ENCODE data around the gene MEN1. TPM values are rescaled to one million over a fixed set of nuclear protein-coding genes. Genes with fewer than 3 reads are reported as not detected.

The MEN1 gene
- total and polyA plus RNA-seq, 10 donors, result 17.8 to 33.6 (median 27.2) TPM

Other genes with a start within 250 kb of the MEN1 start
- not detected for gene SLC22A12, start 219.3 kb downstream of the MEN1 start, total RNA-seq
- gene SLC22A12, start 219.3 kb downstream of the MEN1 start, polyA plus RNA-seq, result not detected
- gene NRXN2, start 87.4 kb downstream of the MEN1 start, total RNA-seq, result 10 to 100 TPM in 1 of 7 donors, 1 to 10 TPM in 6; 2.2 to 12.9 (median 3.3) TPM
- gene NRXN2, start 87.4 kb downstream of the MEN1 start, polyA plus RNA-seq, result 1 to 10 TPM in 1 of 3 donors, under 1 TPM in 2; 0.59 to 1.4 (median 0.61) TPM
- 100 to 1,000 TPM; 148 to 242 (median 206) TPM for gene RASGRP2, start 66.4 kb downstream of the MEN1 start, total RNA-seq
- 100 to 1,000 TPM; 216 to 283 (median 252) TPM for gene RASGRP2, start 66.4 kb downstream of the MEN1 start, polyA plus RNA-seq
- gene PYGM, start 50.6 kb downstream of the MEN1 start, total RNA-seq, result 1 to 10 TPM; 2.7 to 7.2 (median 5.1) TPM
- gene PYGM, start 50.6 kb downstream of the MEN1 start, polyA plus RNA-seq, result 1 to 10 TPM; 1.7 to 2.4 (median 2.1) TPM
- 100 to 1,000 TPM; 359 to 585 (median 458) TPM for gene SF1, start 32.0 kb downstream of the MEN1 start, total RNA-seq
- 100 to 1,000 TPM in 2 of 3 donors, 10 to 100 TPM in 1; 54.2 to 140 (median 121) TPM for gene SF1, start 32.0 kb downstream of the MEN1 start, polyA plus RNA-seq
- 100 to 1,000 TPM in 1 of 7 donors, 10 to 100 TPM in 6; 41.5 to 106 (median 57.4) TPM for gene MAP4K2, start 7.3 kb downstream of the MEN1 start, total RNA-seq
- gene MAP4K2, start 7.3 kb downstream of the MEN1 start, polyA plus RNA-seq, result 10 to 100 TPM; 40.8 to 70.8 (median 63.8) TPM
- gene CDC42BPG, start 34.1 kb upstream of the MEN1 start, total RNA-seq, result 1 to 10 TPM; 1.9 to 4.6 (median 2.6) TPM
- gene CDC42BPG, start 34.1 kb upstream of the MEN1 start, polyA plus RNA-seq, result 1 to 10 TPM in 2 of 3 donors, under 1 TPM in 1; 0.74 to 2.0 (median 1.0) TPM
- gene EHD1, start 68.1 kb upstream of the MEN1 start, total RNA-seq, result 100 to 1,000 TPM; 117 to 337 (median 201) TPM
- 10 to 100 TPM; 51.9 to 93.9 (median 53.7) TPM for gene EHD1, start 68.1 kb upstream of the MEN1 start, polyA plus RNA-seq
- 10 to 100 TPM; 32.7 to 57.3 (median 40.3) TPM for gene ATG2A, start 106.7 kb upstream of the MEN1 start, total RNA-seq
- gene ATG2A, start 106.7 kb upstream of the MEN1 start, polyA plus RNA-seq, result 10 to 100 TPM; 14.3 to 30.3 (median 28.8) TPM
- gene PPP2R5B, start 114.1 kb upstream of the MEN1 start, total RNA-seq, result 10 to 100 TPM; 21.9 to 45.1 (median 30.4) TPM
- 10 to 100 TPM; 10.8 to 25.4 (median 15.2) TPM for gene PPP2R5B, start 114.1 kb upstream of the MEN1 start, polyA plus RNA-seq
- not detected for gene GPHA2, start 125.3 kb upstream of the MEN1 start, total RNA-seq
- gene GPHA2, start 125.3 kb upstream of the MEN1 start, polyA plus RNA-seq, result 1 to 10 TPM in 2 of 3 donors, under 1 TPM in 1; 0.89 to 4.4 (median 1.2) TPM
- gene MAJIN, start 161.6 kb upstream of the MEN1 start, total RNA-seq, result under 1 TPM in 4 of 7 donors, not detected in 3; 0.40 to 0.98 (median 0.86) TPM
- gene MAJIN, start 161.6 kb upstream of the MEN1 start, polyA plus RNA-seq, result 1 to 10 TPM in 2 of 3 donors, under 1 TPM in 1; 0.59 to 2.6 (median 1.5) TPM
- 10 to 100 TPM in 6 of 7 donors, 1 to 10 TPM in 1; 8.5 to 23.1 (median 18.6) TPM for gene BATF2, start 186.4 kb upstream of the MEN1 start, total RNA-seq
- 10 to 100 TPM in 1 of 3 donors, 1 to 10 TPM in 2; 4.3 to 17.1 (median 5.2) TPM for gene BATF2, start 186.4 kb upstream of the MEN1 start, polyA plus RNA-seq
- gene ARL2, start 203.6 kb upstream of the MEN1 start, total RNA-seq, result 10 to 100 TPM; 44.5 to 76.5 (median 54.8) TPM
- 100 to 1,000 TPM in 1 of 3 donors, 10 to 100 TPM in 2; 53.0 to 110 (median 69.9) TPM for gene ARL2, start 203.6 kb upstream of the MEN1 start, polyA plus RNA-seq
- gene SNX15, start 216.9 kb upstream of the MEN1 start, total RNA-seq, result 10 to 100 TPM; 14.6 to 21.6 (median 17.3) TPM
- 10 to 100 TPM; 10.8 to 17.1 (median 11.6) TPM for gene SNX15, start 216.9 kb upstream of the MEN1 start, polyA plus RNA-seq
- 1 to 10 TPM; 5.7 to 9.9 (median 6.6) TPM for gene SAC3D1, start 230.7 kb upstream of the MEN1 start, total RNA-seq
- gene SAC3D1, start 230.7 kb upstream of the MEN1 start, polyA plus RNA-seq, result 10 to 100 TPM in 1 of 3 donors, 1 to 10 TPM in 2; 5.2 to 11.9 (median 8.9) TPM
- gene NAALADL1, start 248.0 kb upstream of the MEN1 start, total RNA-seq, result 10 to 100 TPM; 13.0 to 45.2 (median 23.3) TPM
- gene NAALADL1, start 248.0 kb upstream of the MEN1 start, polyA plus RNA-seq, result 10 to 100 TPM; 19.2 to 19.5 (median 19.2) TPM

Data from spleen (tissue), 10 donors.